GM12878 (cell line): ENCODE results near the gene CDCP1. TPM values are rescaled to one million over a fixed set of nuclear protein-coding genes. Genes with fewer than 3 reads are reported as not detected.

Experiments used
- ATAC-seq: fragments of 200-7000 bp; cut with Tn5 transposase; 3 replicates; pipeline ENCODE4 v1.9.1; 2020; ENCODE audit warnings: mild to moderate bottlenecking, moderate library complexity
- BruUV-seq: library from RNA; stranded (reverse); fragments of 400-500 nt; replicated peaks from 2 replicates; lab custom pipeline; 2021; lab: Mats Ljungman, UMichigan
- CTCF ChIA-PET: fragments of 300-600 bp; sonication (Branson Sonifier 250); formaldehyde crosslinking; extraction: SDS; loops from one replicate; lab custom pipeline; 2021; ENCODE audit warnings: inconsistent platforms; lab: Yijun Ruan, JAX
- POLR2A ChIA-PET: fragments of 350-600 bp; formaldehyde crosslinking; extraction: SDS; loops from one replicate; lab custom pipeline; 2021; ENCODE audit warnings: inconsistent platforms; lab: Charles Lee
- RAD21 ChIA-PET: fragments of 300-600 bp; sonication (Branson Sonifier 250); formaldehyde crosslinking; loops from one replicate; lab custom pipeline; 2023; ENCODE audit warnings: antibody characterized with exemption; ENCODE audit not compliant: unreplicated experiment; lab: Charles Lee
- SMC1A ChIA-PET: fragments of 300-600 bp; sonication (Branson Sonifier 250); formaldehyde crosslinking; loops from one replicate; lab custom pipeline; 2023; ENCODE audit not compliant: unreplicated experiment, uncharacterized antibody; lab: Charles Lee
- DNase-seq: peaks from one replicate; pipeline ENCODE4 v3.0.0-alpha.2; 2011; ENCODE audit warnings: low read depth, low spot score
- FAIRE-seq: peaks from 3 replicates; lab custom pipeline; 2011; peaks lifted over from hg19 to GRCh38; lab: Jason Lieb, UNC
- H2AFZ ChIP-seq: 2 replicates; pipeline ENCODE4 v1.6.0; 2011; ENCODE audit warnings: low read depth, low read length, control low read depth; ENCODE audit not compliant: control insufficient read depth
- H3K27ac ChIP-seq: 2 replicates; pipeline ENCODE4 v1.5.1; 2011; ENCODE audit warnings: control low read depth; ENCODE audit not compliant: control insufficient read depth, insufficient read depth
- H3K27me3 ChIP-seq, 2 experiments: replicated peaks in 1 of 2; 2 replicates each; pipeline versions ENCODE4 v1.6.0 to v1.6.1; 2011; ENCODE audit warnings: low read length in 1 of 2; ENCODE audit not compliant: control insufficient read depth in 2 of 2, insufficient read depth in 2 of 2
- H3K36me3 ChIP-seq, 2 experiments: 2 replicates each; pipeline ENCODE4 v1.5.1; 2011; ENCODE audit warnings: low read length in 1 of 2; ENCODE audit not compliant: control insufficient read depth in 2 of 2, insufficient read depth in 2 of 2
- H3K4me1 ChIP-seq: 2 replicates; pipeline ENCODE4 v1.6.1; 2011; ENCODE audit warnings: mild to moderate bottlenecking, low read length, moderate library complexity, mixed read lengths; ENCODE audit not compliant: control insufficient read depth, insufficient read depth
- H3K4me2 ChIP-seq: 2 replicates; pipeline ENCODE4 v1.6.0; 2011; ENCODE audit warnings: control low read depth; ENCODE audit not compliant: control insufficient read depth, insufficient read depth
- H3K4me3 ChIP-seq: fragments of 200-600 bp; sonication (generic); 2 replicates; pipeline ENCODE4 v1.5.1; 2016
- H3K79me2 ChIP-seq: 2 replicates; pipeline ENCODE4 v1.6.0; 2011; ENCODE audit warnings: low read length; ENCODE audit not compliant: control insufficient read depth, insufficient read depth
- H3K9ac ChIP-seq: 2 replicates; pipeline ENCODE4 v1.8.0; 2011; ENCODE audit warnings: low read length, control low read depth, mixed read lengths; ENCODE audit not compliant: control insufficient read depth, insufficient read depth
- H3K9me3 ChIP-seq: replicated peaks from 3 replicates; pipeline ENCODE4 v1.5.1; 2011; ENCODE audit warnings: mild to moderate bottlenecking, low read length; ENCODE audit not compliant: control insufficient read depth, insufficient read depth
- H4K20me1 ChIP-seq: 2 replicates; pipeline ENCODE4 v1.6.0; 2011; ENCODE audit not compliant: control insufficient read depth, insufficient read depth
- CBX5 ChIP-seq: sonication (generic); IDR thresholded peaks from 2 replicates; pipeline ENCODE4 v1.6.1; 2016; ENCODE audit warnings: low read depth, moderate library complexity, mild to moderate bottlenecking, inconsistent platforms
- CREM ChIP-seq: IDR thresholded peaks from 2 replicates; pipeline ENCODE4 v1.6.1; 2014; ENCODE audit warnings: antibody characterized with exemption, low read depth
- NR2F1 ChIP-seq: fragments of 450-650 bp; conservative IDR thresholded peaks from 2 replicates; pipeline ENCODE4 v1.6.1; 2017; ENCODE audit warnings: mild to moderate bottlenecking
- STAT1 ChIP-seq: fragments of 450-650 bp; conservative IDR thresholded peaks from 2 replicates; pipeline ENCODE4 v1.6.1; 2014; ENCODE audit warnings: antibody characterized with exemption, mild to moderate bottlenecking
- TCF3 ChIP-seq: IDR thresholded peaks from 2 replicates; pipeline ENCODE4 v1.6.1; 2012; ENCODE audit warnings: low read depth, mild to moderate bottlenecking, low read length, borderline replicate concordance; ENCODE audit not compliant: insufficient read depth
- WGBS: methylation state at CpG from one replicate; pipeline ENCODE4 v1.1.6; 2016; ENCODE audit warnings: low lambda C conversion rate; ENCODE audit not compliant: insufficient replicate concordance, insufficient coverage; ENCODE audit errors: missing lambda C conversion rate; 5-methylcytosine and 5-hydroxymethylcytosine counted together
- in situ Hi-C: fragments of 300-500 bp; cut with MboI; formaldehyde crosslinking; loops from 9 replicates; pipeline ENCODE4 v1.14.3; 2018; ENCODE audit warnings: mixed read lengths
- intact Hi-C: fragments of 100-400 bp; cut with micrococcal nuclease; formaldehyde crosslinking; loops from one replicate; pipeline ENCODE4 v1.14.2; 2022; ENCODE audit not compliant: unreplicated experiment
- polyA plus RNA-seq, 11 experiments: library from polyadenylated mRNA; depleted of rRNA in 4 of 11; unstranded in 6 of 11; stranded (reverse) in 5 of 11; fragments of >200 nt; fragmentation: Nextera tagmentation in 4 of 11; fragmentation: Illumina TruSeq in 1 of 11; extraction: Ambion mirVana in 4 of 11; extraction: Trizol in 1 of 11; gene quantifications; 1 replicate in 1 of 11; 2 replicates in 10 of 11; pipeline versions ENCODE4 v1.2.1 to v1.2.3, GENCODE V29; 2011 to 2016; ENCODE audit warnings: inconsistent platforms in 2 of 11, missing spikeins in 2 of 11, low read depth in 1 of 11
- total RNA-seq, 4 experiments: library from RNA; depleted of rRNA in 3 of 4; stranded (reverse); fragments of >200 nt in 3 of 4; fragmentation: Illumina TruSeq in 1 of 4; extraction: Trizol in 1 of 4; gene quantifications; 2 replicates each; pipeline versions ENCODE4 v1.2.1 to v1.2.3, GENCODE V29; 2013 to 2021
- TF ChIP-seq, protein P1 (sequence below): fragments of 450-650 bp; IDR thresholded peaks from 2 replicates; pipeline ENCODE4 v1.6.1; 2018; ENCODE audit warnings: mild to moderate bottlenecking, low read depth, moderate library complexity; ENCODE audit not compliant: partially characterized antibody
- TF ChIP-seq, protein P2 (sequence below): IDR thresholded peaks from 2 replicates; pipeline ENCODE4 v1.6.1; 2012; ENCODE audit warnings: low read depth, low read length, improper control_type of control experiment
- TF ChIP-seq, protein P3 (sequence below): fragments of 450-650 bp; conservative IDR thresholded peaks from 2 replicates; pipeline ENCODE4 v1.6.1; 2017; ENCODE audit warnings: mild to moderate bottlenecking, moderate library complexity

Gene CDCP1
- total and polyA plus RNA-seq, 10 of the 15 experiments (the other 5 are each of a cell fraction or from before 2014, with no cell fraction given) = 0.35 to 2.2 (median 0.86) TPM

DNA sequence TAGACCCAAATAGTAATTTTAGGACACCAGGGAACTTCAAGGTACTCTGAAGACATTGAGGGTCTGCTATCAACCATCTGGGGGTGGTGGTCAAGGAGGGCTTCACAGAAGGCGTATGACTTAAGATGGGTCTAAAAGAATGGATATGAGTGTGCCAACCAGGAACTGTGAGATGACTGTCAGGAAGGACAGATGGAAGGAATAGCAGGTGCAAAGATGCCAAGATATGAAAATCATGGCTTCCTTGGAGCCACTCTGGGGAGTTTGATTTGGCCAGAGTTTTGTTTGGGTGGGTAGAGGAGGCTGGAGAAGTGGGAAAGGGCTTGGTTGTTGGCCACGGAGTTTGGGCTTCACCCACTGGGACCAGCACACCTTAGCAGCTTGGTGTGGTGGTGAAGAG is 21.2 kb downstream of the CDCP1 start:
- Histone ChIP-seq H4K20me1 (no peaks in the 10 kb centered on the region), H3K79me2 (no peaks in the 10 kb centered on the region), H2AFZ (no peak overlapping the region), H3K4me2 (no peak overlapping the region), H3K4me3 (no peak overlapping the region), H3K27ac (no peak overlapping the region), H3K4me1 (no peaks in the 10 kb centered on the region), H3K9ac (no peak overlapping the region), H3K36me3 (no peaks in the 10 kb centered on the region), H3K27me3 (0 out of 4 replicates have a peak, but pooled peaks cover 0 to 4% of the 10 kb centered on the region in 2 experiments), H3K9me3 (no peaks in the 10 kb centered on the region)
- no peak for TF ChIP-seq NR2F1
- RAD21 ChIA-PET = no interaction called here
- SMC1A ChIA-PET = no interaction called here
- no peak for DNase-seq
- in situ Hi-C loops = no loop called here
- no TSS peak for BruUV-seq
- 13% methylated on average over 2 of the region's 2 CpGs for WGBS
- FAIRE-seq = no peak
- POLR2A ChIA-PET = no interaction called here
- no peak for ATAC-seq
- CTCF ChIA-PET = no interaction called here
- intact Hi-C loops = no loop called here

DNA sequence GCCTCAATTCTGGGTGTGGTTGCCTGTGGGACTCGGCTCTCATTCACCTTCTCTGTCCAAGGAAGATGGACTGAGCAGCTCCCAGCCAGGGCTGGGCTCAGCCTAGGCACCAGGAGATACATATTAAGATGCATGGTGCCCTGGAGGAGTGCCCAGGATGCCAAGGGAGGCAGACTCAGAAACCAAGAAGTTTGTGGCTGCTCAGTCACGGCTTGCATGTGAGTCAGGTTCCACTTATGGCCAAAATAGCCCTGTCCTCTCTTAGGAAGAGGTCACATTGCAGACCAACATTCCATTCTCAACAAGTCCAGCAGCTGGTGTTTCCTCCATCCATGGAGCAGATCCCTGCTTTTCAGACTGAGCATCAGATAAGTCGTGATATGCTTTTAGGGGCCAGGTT is 21.8 kb downstream of the CDCP1 start:
- no peaks in the 10 kb centered on the region for H3K79me2 ChIP-seq
- no TSS peak for BruUV-seq
- no peaks in the 10 kb centered on the region for H3K9me3 ChIP-seq
- POLR2A ChIA-PET = interaction anchor here (1.7 kb wide), 1 partner anchor 82 kb away, joined by 6 read pairs; no protein-coding TSS in a partner anchor
- in situ Hi-C loops (no loop called here), intact Hi-C loops (no loop called here)
- no peak overlapping the region for H3K4me3 ChIP-seq
- SMC1A ChIA-PET = interaction anchor here (1.0 to 3.6 kb wide), 9 partner anchors 8 to 86 kb away, joined by 3 to 34 read pairs (median 7); no protein-coding TSS in a partner anchor
- no peak overlapping the region for H3K4me2 ChIP-seq
- ATAC-seq (no peak), DNase-seq (no peak), FAIRE-seq (no peak)
- H4K20me1 ChIP-seq = no peaks in the 10 kb centered on the region
- no peak overlapping the region for H3K27ac ChIP-seq
- no peak overlapping the region for H2AFZ ChIP-seq
- CTCF ChIA-PET = interaction anchor here (0.9 to 2.2 kb wide), 8 partner anchors 9 to 86 kb away, joined by 3 to 20 read pairs (median 6); no protein-coding TSS in a partner anchor
- no peak overlapping the region for H3K9ac ChIP-seq
- H3K4me1 ChIP-seq = no peaks in the 10 kb centered on the region
- H3K36me3 ChIP-seq = no peaks in the 10 kb centered on the region
- H3K27me3 ChIP-seq = 0 out of 4 replicates have a peak, but pooled peaks cover 0 to 4% of the 10 kb centered on the region in 2 experiments
- RAD21 ChIA-PET = interaction anchor here (1.5 to 1.7 kb wide), 3 partner anchors 13 to 85 kb away, joined by 6 to 22 read pairs (median 16); no protein-coding TSS in a partner anchor
- WGBS = 0% methylated on average over 3 of the region's 3 CpGs
- TF ChIP-seq CBX5 = no peak
- no peak for TF ChIP-seq TCF3
- TF ChIP-seq STAT1 = no peak
- no peak for TF ChIP-seq CREM
- TF ChIP-seq, protein P1, sequence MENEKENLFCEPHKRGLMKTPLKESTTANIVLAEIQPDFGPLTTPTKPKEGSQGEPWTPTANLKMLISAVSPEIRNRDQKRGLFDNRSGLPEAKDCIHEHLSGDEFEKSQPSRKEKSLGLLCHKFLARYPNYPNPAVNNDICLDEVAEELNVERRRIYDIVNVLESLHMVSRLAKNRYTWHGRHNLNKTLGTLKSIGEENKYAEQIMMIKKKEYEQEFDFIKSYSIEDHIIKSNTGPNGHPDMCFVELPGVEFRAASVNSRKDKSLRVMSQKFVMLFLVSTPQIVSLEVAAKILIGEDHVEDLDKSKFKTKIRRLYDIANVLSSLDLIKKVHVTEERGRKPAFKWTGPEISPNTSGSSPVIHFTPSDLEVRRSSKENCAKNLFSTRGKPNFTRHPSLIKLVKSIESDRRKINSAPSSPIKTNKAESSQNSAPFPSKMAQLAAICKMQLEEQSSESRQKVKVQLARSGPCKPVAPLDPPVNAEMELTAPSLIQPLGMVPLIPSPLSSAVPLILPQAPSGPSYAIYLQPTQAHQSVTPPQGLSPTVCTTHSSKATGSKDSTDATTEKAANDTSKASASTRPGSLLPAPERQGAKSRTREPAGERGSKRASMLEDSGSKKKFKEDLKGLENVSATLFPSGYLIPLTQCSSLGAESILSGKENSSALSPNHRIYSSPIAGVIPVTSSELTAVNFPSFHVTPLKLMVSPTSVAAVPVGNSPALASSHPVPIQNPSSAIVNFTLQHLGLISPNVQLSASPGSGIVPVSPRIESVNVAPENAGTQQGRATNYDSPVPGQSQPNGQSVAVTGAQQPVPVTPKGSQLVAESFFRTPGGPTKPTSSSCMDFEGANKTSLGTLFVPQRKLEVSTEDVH = no peak
- TF ChIP-seq, protein P2, sequence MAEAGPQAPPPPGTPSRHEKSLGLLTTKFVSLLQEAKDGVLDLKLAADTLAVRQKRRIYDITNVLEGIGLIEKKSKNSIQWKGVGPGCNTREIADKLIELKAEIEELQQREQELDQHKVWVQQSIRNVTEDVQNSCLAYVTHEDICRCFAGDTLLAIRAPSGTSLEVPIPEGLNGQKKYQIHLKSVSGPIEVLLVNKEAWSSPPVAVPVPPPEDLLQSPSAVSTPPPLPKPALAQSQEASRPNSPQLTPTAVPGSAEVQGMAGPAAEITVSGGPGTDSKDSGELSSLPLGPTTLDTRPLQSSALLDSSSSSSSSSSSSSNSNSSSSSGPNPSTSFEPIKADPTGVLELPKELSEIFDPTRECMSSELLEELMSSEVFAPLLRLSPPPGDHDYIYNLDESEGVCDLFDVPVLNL = no peak
- TF ChIP-seq, protein P3, sequence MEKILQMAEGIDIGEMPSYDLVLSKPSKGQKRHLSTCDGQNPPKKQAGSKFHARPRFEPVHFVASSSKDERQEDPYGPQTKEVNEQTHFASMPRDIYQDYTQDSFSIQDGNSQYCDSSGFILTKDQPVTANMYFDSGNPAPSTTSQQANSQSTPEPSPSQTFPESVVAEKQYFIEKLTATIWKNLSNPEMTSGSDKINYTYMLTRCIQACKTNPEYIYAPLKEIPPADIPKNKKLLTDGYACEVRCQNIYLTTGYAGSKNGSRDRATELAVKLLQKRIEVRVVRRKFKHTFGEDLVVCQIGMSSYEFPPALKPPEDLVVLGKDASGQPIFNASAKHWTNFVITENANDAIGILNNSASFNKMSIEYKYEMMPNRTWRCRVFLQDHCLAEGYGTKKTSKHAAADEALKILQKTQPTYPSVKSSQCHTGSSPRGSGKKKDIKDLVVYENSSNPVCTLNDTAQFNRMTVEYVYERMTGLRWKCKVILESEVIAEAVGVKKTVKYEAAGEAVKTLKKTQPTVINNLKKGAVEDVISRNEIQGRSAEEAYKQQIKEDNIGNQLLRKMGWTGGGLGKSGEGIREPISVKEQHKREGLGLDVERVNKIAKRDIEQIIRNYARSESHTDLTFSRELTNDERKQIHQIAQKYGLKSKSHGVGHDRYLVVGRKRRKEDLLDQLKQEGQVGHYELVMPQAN = no peak
